Bronchial epithelial cell (primary cell): ENCODE results near the gene VWA8. TPM values are rescaled to one million over a fixed set of nuclear protein-coding genes. Genes with fewer than 3 reads are reported as not detected.

Experiments
- DNase-seq: peaks from one replicate; pipeline ENCODE4 v3.0.0-alpha.2; 2010; ENCODE audit warnings: low read depth
- FAIRE-seq: peaks from 2 replicates; lab custom pipeline; 2011; peaks lifted over from hg19 to GRCh38; lab: Jason Lieb, UNC
- H3K27me3 ChIP-seq: 2 replicates; pipeline ENCODE4 v1.5.1; 2011; ENCODE audit warnings: low read length; ENCODE audit not compliant: control insufficient read depth, insufficient read depth
- H3K36me3 ChIP-seq: 2 replicates; pipeline ENCODE4 v1.5.1; 2011; ENCODE audit warnings: low read length; ENCODE audit not compliant: control insufficient read depth, insufficient read depth
- H3K4me3 ChIP-seq: 2 replicates; pipeline ENCODE4 v1.5.1; 2011; ENCODE audit warnings: mild to moderate bottlenecking, low read depth, low read length, control low read depth
- CTCF ChIP-seq: IDR thresholded peaks from 2 replicates; pipeline ENCODE4 v1.5.1; 2011; ENCODE audit warnings: mild to moderate bottlenecking, moderate library complexity, low read length, control low read depth, inconsistent platforms; ENCODE audit not compliant: insufficient read depth, severe bottlenecking
- total RNA-seq: library from RNA; depleted of rRNA; stranded (reverse); fragments of >200 nt; gene quantifications from 2 replicates; pipeline ENCODE4 v1.2.1, GENCODE V29; 2014

VWA8 gene
- total RNA-seq, 1 donor from 2014 or later, result 17.1 TPM

- H3K27me3 ChIP-seq, result no peaks in the 10 kb centered on the region
- no peak overlapping the region for H3K4me3 ChIP-seq
- peaks cover 2% of the 10 kb centered on the region for H3K36me3 ChIP-seq
- no peak for DNase-seq
- FAIRE-seq, result no peak
- TF ChIP-seq CTCF, result no peak
Observed at GRCh38 chr13:41609828-41610227, 351.1 kb downstream of the VWA8 start.

- FAIRE-seq (no peak), DNase-seq (no peak)
- TF ChIP-seq CTCF, result no peak
- no peaks in the 10 kb centered on the region for H3K27me3 ChIP-seq
- H3K4me3 ChIP-seq, result no peak overlapping the region
- H3K36me3 ChIP-seq, result no peaks in the 10 kb centered on the region
Observed at GRCh38 chr13:41608839-41609177, 352.1 kb downstream of the VWA8 start.

GRCh38 chr13:41608111-41608838 lies 352.6 kb downstream of the VWA8 start:
- Histone ChIP-seq H3K4me3 (no peak overlapping the region), H3K36me3 (no peaks in the 10 kb centered on the region), H3K27me3 (no peaks in the 10 kb centered on the region)
- no peak for DNase-seq
- no peak for TF ChIP-seq CTCF
- FAIRE-seq, result no peak

- DNase-seq (no peak), FAIRE-seq (no peak)
- H3K36me3 ChIP-seq, result no peaks in the 10 kb centered on the region
- no peaks in the 10 kb centered on the region for H3K27me3 ChIP-seq
- TF ChIP-seq CTCF, result no peak
- H3K4me3 ChIP-seq, result no peak overlapping the region
Observed at GRCh38 chr13:41606646-41607045, 354.3 kb downstream of the VWA8 start.

GRCh38 chr13:41605319-41606285 lies 355.3 kb downstream of the VWA8 start:
- no peak for DNase-seq
- Histone ChIP-seq H3K36me3 (no peaks in the 10 kb centered on the region), H3K4me3 (no peak overlapping the region), H3K27me3 (no peaks in the 10 kb centered on the region)
- no peak for FAIRE-seq
- TF ChIP-seq CTCF, result no peak
